ENCODE results near the gene SLC39A11. TPM values are rescaled to one million over a fixed set of nuclear protein-coding genes. Genes with fewer than 3 reads are reported as not detected.
A peak's percentile ranks its signal among the peaks of the same experiment; 100 is the strongest.

Gene SLC39A11
- total and polyA plus RNA-seq, 2 donors (not counting 1 experiment from before 2014, with no cell fraction given) = 12.7 to 27.4 TPM

DNA sequence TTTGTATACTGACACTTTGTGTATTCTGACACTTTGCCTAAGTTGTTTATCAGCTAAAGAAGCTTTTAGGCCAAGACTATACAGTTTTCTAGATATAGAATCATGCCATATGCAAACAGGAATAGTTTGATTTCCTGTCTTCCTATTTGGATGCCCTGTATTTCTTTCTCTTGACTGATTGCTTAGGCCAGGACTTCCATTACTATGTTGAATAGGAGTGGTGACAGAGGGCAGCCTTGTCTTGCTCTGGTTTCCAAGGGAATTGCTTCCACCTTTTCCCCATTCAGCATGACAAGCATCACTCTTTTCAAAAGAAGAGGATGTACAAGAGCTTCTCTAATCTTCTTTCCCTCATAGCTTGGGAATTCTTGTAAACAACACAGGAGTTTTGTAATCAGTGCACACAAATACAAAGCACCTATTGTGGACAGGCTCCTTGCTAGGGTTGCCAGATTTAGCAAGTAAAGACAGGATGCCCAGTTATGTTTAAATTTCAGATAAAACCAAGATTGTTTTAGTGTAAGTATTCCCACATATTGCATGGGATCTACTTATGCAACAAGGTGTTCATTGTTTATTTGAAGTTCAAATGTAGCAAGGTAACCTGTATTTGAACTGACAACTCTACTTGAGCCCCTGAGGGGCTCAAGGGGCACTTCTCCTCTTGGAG is 233.5 kb downstream of the SLC39A11 start:
- no peak overlapping the region for H3K4me3 ChIP-seq (replicated peaks in 1 of 4; ENCODE audit: control extremely low read depth in 1 of 4, insufficient read depth in 1 of 4, low read depth in 3 of 4, low read length in 4 of 4)

DNA sequence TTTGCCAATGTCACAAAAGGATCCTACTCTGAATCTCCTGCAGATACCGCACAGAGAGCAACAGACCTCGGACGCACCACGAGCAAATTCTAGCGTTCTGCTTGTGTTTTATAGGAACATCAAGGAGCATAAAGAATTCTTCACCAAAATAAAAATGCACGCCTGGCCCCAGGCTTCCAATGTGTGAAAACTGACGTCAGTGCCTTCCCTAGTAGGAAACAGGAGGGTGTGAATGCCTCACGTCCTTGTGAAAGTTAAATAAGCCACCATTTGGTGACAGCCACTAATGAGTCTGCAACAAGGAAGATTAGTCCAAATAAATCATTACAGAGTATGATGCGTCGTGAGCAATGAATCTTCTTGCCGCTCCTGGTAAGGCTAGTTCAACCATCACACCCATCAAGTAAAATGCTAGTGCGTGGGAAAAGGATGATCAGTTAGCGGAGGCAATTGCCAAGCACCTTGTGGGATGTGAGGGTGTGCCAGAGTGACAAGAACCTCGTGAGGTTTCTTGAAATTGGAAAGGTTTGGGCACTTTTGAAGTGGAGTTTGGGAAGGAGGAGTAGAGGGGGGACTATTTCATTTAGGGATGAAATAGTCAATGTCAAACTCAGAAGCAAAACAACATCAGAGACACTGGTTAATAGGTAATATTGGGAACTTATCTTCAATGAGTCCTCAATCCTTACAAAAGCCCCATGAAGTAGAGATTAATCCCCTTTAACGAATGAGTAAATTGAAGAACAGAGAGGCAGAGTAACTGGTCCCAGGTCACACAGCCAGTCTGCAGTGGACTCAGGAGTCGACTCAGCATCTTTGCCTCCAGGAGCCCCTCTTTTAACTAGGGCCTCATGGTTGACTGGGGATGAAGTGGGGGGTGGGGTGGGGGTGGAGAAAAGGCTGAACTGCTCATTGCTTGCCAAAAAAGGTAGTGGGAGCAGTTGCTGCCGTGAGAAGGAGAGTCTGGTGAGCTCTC is 238.8 kb downstream of the SLC39A11 start:
- Histone ChIP-seq H4K20me1 (ENCODE audit: control insufficient read depth, extremely low read depth, insufficient read depth, low read length) (no peaks in the 10 kb centered on the region), H3K79me2 (ENCODE audit: control insufficient read depth, insufficient read depth, low read length) (no peaks in the 10 kb centered on the region), H3K4me2 (ENCODE audit: extremely low read depth, insufficient read depth, low read length) (no peak overlapping the region), H3K4me1 (ENCODE audit: control insufficient read depth, extremely low read depth, insufficient read depth, low read length) (no peaks in the 10 kb centered on the region), H3K27ac (ENCODE audit: insufficient read depth, low read length) (no peak overlapping the region), H3K36me3 (ENCODE audit: control insufficient read depth, insufficient read depth, low read length) (no peaks in the 10 kb centered on the region), H3K27me3 (ENCODE audit: control insufficient read depth, insufficient read depth, low read length) (no peaks in the 10 kb centered on the region), H3K4me3 (replicated peaks in 1 of 4; ENCODE audit: control extremely low read depth in 1 of 4, insufficient read depth in 1 of 4, low read depth in 3 of 4, low read length in 4 of 4) (no peak overlapping the region), H3K9me3 (ENCODE audit: control insufficient read depth, insufficient read depth, low read depth, low read length) (no peaks in the 10 kb centered on the region), H3K9ac (ENCODE audit: insufficient read depth, low read length) (no peak overlapping the region), H2AFZ (ENCODE audit: low read length) (no peak overlapping the region)
- no peak for DNase-seq (ENCODE audit: low read depth in 2 of 2)
- TF ChIP-seq, protein P1, sequence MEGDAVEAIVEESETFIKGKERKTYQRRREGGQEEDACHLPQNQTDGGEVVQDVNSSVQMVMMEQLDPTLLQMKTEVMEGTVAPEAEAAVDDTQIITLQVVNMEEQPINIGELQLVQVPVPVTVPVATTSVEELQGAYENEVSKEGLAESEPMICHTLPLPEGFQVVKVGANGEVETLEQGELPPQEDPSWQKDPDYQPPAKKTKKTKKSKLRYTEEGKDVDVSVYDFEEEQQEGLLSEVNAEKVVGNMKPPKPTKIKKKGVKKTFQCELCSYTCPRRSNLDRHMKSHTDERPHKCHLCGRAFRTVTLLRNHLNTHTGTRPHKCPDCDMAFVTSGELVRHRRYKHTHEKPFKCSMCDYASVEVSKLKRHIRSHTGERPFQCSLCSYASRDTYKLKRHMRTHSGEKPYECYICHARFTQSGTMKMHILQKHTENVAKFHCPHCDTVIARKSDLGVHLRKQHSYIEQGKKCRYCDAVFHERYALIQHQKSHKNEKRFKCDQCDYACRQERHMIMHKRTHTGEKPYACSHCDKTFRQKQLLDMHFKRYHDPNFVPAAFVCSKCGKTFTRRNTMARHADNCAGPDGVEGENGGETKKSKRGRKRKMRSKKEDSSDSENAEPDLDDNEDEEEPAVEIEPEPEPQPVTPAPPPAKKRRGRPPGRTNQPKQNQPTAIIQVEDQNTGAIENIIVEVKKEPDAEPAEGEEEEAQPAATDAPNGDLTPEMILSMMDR (conservative IDR thresholded peaks at IDR 0.05 in 1 of 2, IDR thresholded peaks at IDR 0.05 in 1 of 2; ENCODE audit: low read depth in 1 of 2, low read length in 2 of 2) = no peak
- TF ChIP-seq EZH2 (IDR thresholded peaks at IDR 0.05; ENCODE audit: low read length, missing control alignments) = no peak

More for the DNA sequence above, 233.5 kb downstream of the SLC39A11 start:
- no peak for DNase-seq (ENCODE audit: low read depth in 2 of 2)
- Histone ChIP-seq H3K27ac (ENCODE audit: insufficient read depth, low read length) (no peak overlapping the region), H3K9ac (ENCODE audit: insufficient read depth, low read length) (no peak overlapping the region), H3K4me2 (ENCODE audit: extremely low read depth, insufficient read depth, low read length) (no peak overlapping the region), H3K4me1 (ENCODE audit: control insufficient read depth, extremely low read depth, insufficient read depth, low read length) (no peaks in the 10 kb centered on the region), H3K9me3 (ENCODE audit: control insufficient read depth, insufficient read depth, low read depth, low read length) (no peaks in the 10 kb centered on the region), H3K36me3 (ENCODE audit: control insufficient read depth, insufficient read depth, low read length) (no peaks in the 10 kb centered on the region), H2AFZ (ENCODE audit: low read length) (no peak overlapping the region), H4K20me1 (ENCODE audit: control insufficient read depth, extremely low read depth, insufficient read depth, low read length) (no peaks in the 10 kb centered on the region), H3K79me2 (ENCODE audit: control insufficient read depth, insufficient read depth, low read length) (no peaks in the 10 kb centered on the region), H3K27me3 (ENCODE audit: control insufficient read depth, insufficient read depth, low read length) (no peaks in the 10 kb centered on the region)
- TF ChIP-seq EZH2 (IDR thresholded peaks at IDR 0.05; ENCODE audit: low read length, missing control alignments) = no peak
- TF ChIP-seq, protein P1 (conservative IDR thresholded peaks at IDR 0.05 in 1 of 2, IDR thresholded peaks at IDR 0.05 in 1 of 2; ENCODE audit: low read depth in 1 of 2, low read length in 2 of 2) = no peak

DNA sequence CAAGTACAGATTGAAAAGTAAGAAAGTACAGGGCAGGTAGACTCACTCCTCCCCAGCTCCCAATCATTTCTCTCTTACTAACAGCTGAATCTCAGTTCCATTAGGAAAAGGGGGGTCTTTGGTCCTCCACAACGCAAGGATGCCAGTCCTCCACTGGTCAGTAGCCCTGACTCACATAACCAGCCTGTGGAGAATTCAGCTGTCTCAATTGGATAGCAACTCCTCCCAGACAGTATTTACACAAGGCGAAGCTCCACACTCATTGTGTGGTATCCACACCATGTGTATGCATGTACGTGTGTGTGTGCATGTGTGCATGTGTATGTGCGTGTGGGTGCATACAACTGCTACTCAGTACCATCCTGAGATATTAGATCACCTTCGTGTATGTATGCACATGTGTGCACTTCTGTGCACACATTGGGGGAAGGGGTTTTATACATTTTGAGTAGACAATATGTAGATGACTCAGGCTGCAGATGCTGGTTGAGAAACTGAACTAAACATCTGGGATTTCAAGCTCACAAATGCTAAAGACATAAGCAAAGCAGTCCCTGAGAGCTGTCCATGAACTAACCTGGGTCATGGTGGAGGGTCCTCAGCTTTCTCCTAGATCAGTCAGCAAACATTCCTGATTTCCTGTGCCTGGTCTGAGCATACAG is 240.1 kb downstream of the SLC39A11 start:
- no peaks in the 10 kb centered on the region for H3K4me1 ChIP-seq (ENCODE audit: control insufficient read depth, extremely low read depth, insufficient read depth, low read length)
- H2AFZ ChIP-seq (ENCODE audit: low read length) = no peak overlapping the region
- DNase-seq (ENCODE audit: low read depth in 2 of 2) = peak in 1 of 2 donors; percentile 15

More for the DNA sequence above, 240.1 kb downstream of the SLC39A11 start:
- no peak overlapping the region for H3K4me3 ChIP-seq (replicated peaks in 1 of 4; ENCODE audit: control extremely low read depth in 1 of 4, insufficient read depth in 1 of 4, low read depth in 3 of 4, low read length in 4 of 4)
- H3K4me2 ChIP-seq (ENCODE audit: extremely low read depth, insufficient read depth, low read length) = no peak overlapping the region
- no peaks in the 10 kb centered on the region for H4K20me1 ChIP-seq (ENCODE audit: control insufficient read depth, extremely low read depth, insufficient read depth, low read length)
- TF ChIP-seq, protein P1 (conservative IDR thresholded peaks at IDR 0.05 in 1 of 2, IDR thresholded peaks at IDR 0.05 in 1 of 2; ENCODE audit: low read depth in 1 of 2, low read length in 2 of 2) = no peak
- no peak for TF ChIP-seq EZH2 (IDR thresholded peaks at IDR 0.05; ENCODE audit: low read length, missing control alignments)
- no peak overlapping the region for H3K9ac ChIP-seq (ENCODE audit: insufficient read depth, low read length)
- H3K27me3 ChIP-seq (ENCODE audit: control insufficient read depth, insufficient read depth, low read length) = no peaks in the 10 kb centered on the region
- H3K36me3 ChIP-seq (ENCODE audit: control insufficient read depth, insufficient read depth, low read length) = no peaks in the 10 kb centered on the region
- H3K27ac ChIP-seq (ENCODE audit: insufficient read depth, low read length) = no peak overlapping the region
- no peaks in the 10 kb centered on the region for H3K9me3 ChIP-seq (ENCODE audit: control insufficient read depth, insufficient read depth, low read depth, low read length)
- no peaks in the 10 kb centered on the region for H3K79me2 ChIP-seq (ENCODE audit: control insufficient read depth, insufficient read depth, low read length)

All from fibroblast of lung (primary cell).